ENCODE results near the gene MANSC4.

MANSC4 gene

GRCh38 chr12:27800819-27801218 lies 20.8 kb upstream of the MANSC4 start:
- no peak for DNase-seq (ENCODE audit: low spot score)

GRCh38 chr12:27797301-27798025 lies 17.4 kb upstream of the MANSC4 start:
- DNase-seq (ENCODE audit: low spot score) = no peak

- DNase-seq (ENCODE audit: low spot score) = no peak
These were observed 16.1 kb upstream of the MANSC4 start for GRCh38 chr12:27796128-27796527.

- no peak for DNase-seq (ENCODE audit: low spot score)
These were observed 15.0 kb upstream of the MANSC4 start for GRCh38 chr12:27794818-27795584.

- DNase-seq (ENCODE audit: low spot score) = no peak
These were observed 10.1 kb upstream of the MANSC4 start for GRCh38 chr12:27790179-27790578.

- no peak for DNase-seq (ENCODE audit: low spot score)
These were observed 7.5 kb upstream of the MANSC4 start for GRCh38 chr12:27787559-27787958.

GRCh38 chr12:27785882-27786570 lies 6.0 kb upstream of the MANSC4 start:
- no peak for DNase-seq (ENCODE audit: low spot score)

- DNase-seq (ENCODE audit: low spot score) = no peak
These were observed 2.4 kb upstream of the MANSC4 start for GRCh38 chr12:27782481-27782880.

GRCh38 chr12:27781680-27782079 lies 1.6 kb upstream of the MANSC4 start:
- DNase-seq (ENCODE audit: low spot score) = peak; percentile 25

GRCh38 chr12:27780612-27781408 lies 774 bp upstream of the MANSC4 start:
- DNase-seq (ENCODE audit: low spot score) = peak; percentile 56

GRCh38 chr12:27779416-27779919 lies 568 bp downstream of the MANSC4 start:
- peak; percentile 17 for DNase-seq (ENCODE audit: low spot score)

GRCh38 chr12:27778206-27778605 lies 1.8 kb downstream of the MANSC4 start:
- no peak for DNase-seq (ENCODE audit: low spot score)

- no peak for DNase-seq (ENCODE audit: low spot score)
These were observed 2.9 kb downstream of the MANSC4 start for GRCh38 chr12:27777141-27777540.

- no peak for DNase-seq (ENCODE audit: low spot score)
These were observed 7.5 kb downstream of the MANSC4 start for GRCh38 chr12:27772328-27773049.

GRCh38 chr12:27771481-27772327 lies 8.3 kb downstream of the MANSC4 start:
- no peak for DNase-seq (ENCODE audit: low spot score)

- no peak for DNase-seq (ENCODE audit: low spot score)
These were observed 10.8 kb downstream of the MANSC4 start for GRCh38 chr12:27769142-27769673.

- no peak for DNase-seq (ENCODE audit: low spot score)
These were observed 13.4 kb downstream of the MANSC4 start for GRCh38 chr12:27766587-27766986.

- DNase-seq (ENCODE audit: low spot score) = no peak
These were observed 17.3 kb downstream of the MANSC4 start for GRCh38 chr12:27762757-27763156.

GRCh38 chr12:27756670-27757195 lies 23.3 kb downstream of the MANSC4 start:
- no peak for DNase-seq (ENCODE audit: low spot score)

GRCh38 chr12:27754795-27755194 lies 25.2 kb downstream of the MANSC4 start:
- DNase-seq (ENCODE audit: low spot score) = no peak

Data from iPS-NIHi11 (cell line).